Endothelial cell of umbilical vein (primary cell): ENCODE results near the gene GTSE1. TPM values are rescaled to one million over a fixed set of nuclear protein-coding genes. Genes with fewer than 3 reads are reported as not detected.

Source experiments
- BruUV-seq: library from RNA; stranded (reverse); fragments of 400-500 nt; replicated peaks from 2 replicates; lab custom pipeline; 2021; lab: Mats Ljungman, UMichigan
- CTCF ChIA-PET: fragments of 300-600, 350-600 bp; sonication (Branson Sonifier 250); formaldehyde crosslinking; loops from one replicate; lab custom pipeline; 2021; ENCODE audit warnings: antibody characterized with exemption, inconsistent platforms; lab: Charles Lee
- POLR2A ChIA-PET: fragments of 300-600, 350-600 bp; sonication (Branson Sonifier 250); formaldehyde crosslinking; loops from one replicate; lab custom pipeline; 2021; ENCODE audit warnings: antibody characterized with exemption, inconsistent platforms; lab: Charles Lee
- DNase-seq: peaks from one replicate; pipeline ENCODE4 v3.0.0-alpha.2; 2011; ENCODE audit warnings: low read depth, low spot score
- FAIRE-seq: peaks from 2 replicates; lab custom pipeline; 2011; peaks lifted over from hg19 to GRCh38; lab: Jason Lieb, UNC
- H2AFZ ChIP-seq: 2 replicates; pipeline ENCODE4 v1.6.0; 2012; ENCODE audit warnings: low read depth, low read length, control low read depth, inconsistent platforms
- H3K27ac ChIP-seq: 2 replicates; pipeline ENCODE4 v1.5.1; 2011; ENCODE audit warnings: low read depth, mild to moderate bottlenecking, control low read depth, low read length, moderate library complexity; ENCODE audit not compliant: insufficient read depth
- H3K27me3 ChIP-seq, 2 experiments: 2 replicates each; pipeline versions ENCODE4 v1.6.0 to v1.6.1; 2011; ENCODE audit warnings: low read length in 2 of 2, mixed read lengths in 1 of 2; ENCODE audit not compliant: control insufficient read depth in 2 of 2, insufficient read depth in 2 of 2
- H3K36me3 ChIP-seq, 2 experiments: 2 replicates in 1 of 2; 3 replicates in 1 of 2; pipeline ENCODE4 v1.5.1; 2011; ENCODE audit warnings: low read length in 2 of 2, mild to moderate bottlenecking in 1 of 2, moderate library complexity in 1 of 2; ENCODE audit not compliant: control insufficient read depth in 2 of 2, insufficient read depth in 2 of 2; ENCODE audit errors: extremely low read depth in 1 of 2
- H3K4me1 ChIP-seq: 3 replicates; pipeline ENCODE4 v1.5.1; 2011; ENCODE audit warnings: mild to moderate bottlenecking, low read length; ENCODE audit not compliant: control insufficient read depth, insufficient read depth; ENCODE audit errors: extremely low read depth
- H3K4me2 ChIP-seq: 2 replicates; pipeline ENCODE4 v1.6.1; 2011; ENCODE audit warnings: low read length, control low read depth, mixed read lengths; ENCODE audit not compliant: insufficient read depth
- H3K4me3 ChIP-seq, 3 experiments: fragments of 200-600 bp in 1 of 3; sonication (generic), shearing (Covaris generic) in 1 of 3; replicated peaks in 1 of 3; 2 replicates each; pipeline ENCODE4 v1.5.1; 2011 to 2016; ENCODE audit warnings: control low read depth in 3 of 3, low read length in 3 of 3, mild to moderate bottlenecking in 2 of 3, inconsistent platforms in 1 of 3, low read depth in 1 of 3, moderate library complexity in 1 of 3; ENCODE audit not compliant: insufficient read depth in 1 of 3
- H3K79me2 ChIP-seq: 2 replicates; pipeline ENCODE4 v1.6.0; 2012; ENCODE audit warnings: low read length, inconsistent platforms; ENCODE audit not compliant: control insufficient read depth, insufficient read depth
- H3K9ac ChIP-seq: replicated peaks from 2 replicates; pipeline ENCODE3; 2011; ENCODE audit warnings: low read length, control low read depth; ENCODE audit not compliant: insufficient read depth; ENCODE audit errors: extremely low read depth
- H3K9me1 ChIP-seq: replicated peaks from 3 replicates; pipeline ENCODE4 v1.6.0; 2011; ENCODE audit warnings: mild to moderate bottlenecking, low read length; ENCODE audit not compliant: control insufficient read depth, insufficient read depth; ENCODE audit errors: extremely low read depth
- H3K9me3 ChIP-seq: replicated peaks from 2 replicates; pipeline ENCODE4 v1.5.1; 2012; ENCODE audit warnings: low read length, inconsistent platforms; ENCODE audit not compliant: control insufficient read depth, insufficient read depth
- H4K20me1 ChIP-seq: replicated peaks from 2 replicates; pipeline ENCODE3; 2011; ENCODE audit warnings: mild to moderate bottlenecking, low read length; ENCODE audit not compliant: control insufficient read depth, insufficient read depth; ENCODE audit errors: extremely low read depth
- EZH2 ChIP-seq: IDR thresholded peaks from 2 replicates; pipeline ENCODE4 v1.6.1; 2012; ENCODE audit warnings: borderline replicate concordance, low read depth, mild to moderate bottlenecking, moderate library complexity, low read length, inconsistent platforms; ENCODE audit not compliant: severe bottlenecking
- FOS ChIP-seq: IDR thresholded peaks from 2 replicates; pipeline ENCODE4 v1.6.1; 2011; ENCODE audit warnings: mild to moderate bottlenecking, low read length, moderate library complexity, borderline replicate concordance; ENCODE audit not compliant: insufficient read depth
- GATA2 ChIP-seq: IDR thresholded peaks from 2 replicates; pipeline ENCODE4 v1.7.0; 2011; ENCODE audit warnings: low read depth, mild to moderate bottlenecking, moderate library complexity, mixed read lengths, low read length; ENCODE audit not compliant: insufficient read length, insufficient read depth
- JUN ChIP-seq: IDR thresholded peaks from 2 replicates; pipeline ENCODE4 v1.6.1; 2011; ENCODE audit warnings: borderline replicate concordance, low read depth; ENCODE audit not compliant: insufficient read length, insufficient read depth
- MYC ChIP-seq: IDR thresholded peaks from one replicate; pipeline ENCODE4 v1.6.1; 2011; ENCODE audit warnings: mild to moderate bottlenecking, low read depth, low read length
- POLR2A ChIP-seq: IDR thresholded peaks from 2 replicates; pipeline ENCODE4 v1.6.1; 2012; ENCODE audit warnings: low read depth, mild to moderate bottlenecking, control low read depth, low read length
- POLR2AphosphoS5 ChIP-seq: IDR thresholded peaks from 2 replicates; pipeline ENCODE4 v1.6.1; 2012; ENCODE audit warnings: low read depth, mild to moderate bottlenecking, control low read depth, low read length, moderate library complexity; ENCODE audit not compliant: insufficient read depth
- dilution Hi-C: fragments of 300-500 bp; cut with MboI; formaldehyde crosslinking; loops from one replicate; pipeline ENCODE4 v1.15.0; 2019; ENCODE audit warnings: low sequenced_read_pairs; ENCODE audit not compliant: extremely low pct_ligation_motif_present
- intact Hi-C: fragments of 100-400 bp; cut with micrococcal nuclease; formaldehyde crosslinking; loops from one replicate; pipeline ENCODE4 v1.10.0; 2022
- polyA plus RNA-seq, 4 experiments: library from polyadenylated mRNA; depleted of rRNA in 3 of 4; stranded (reverse) in 3 of 4; unstranded in 1 of 4; fragments of >200 nt; gene quantifications; 2 replicates each; pipeline versions ENCODE4 v1.2.1 to v1.2.3, GENCODE V29; 2011 to 2012; ENCODE audit warnings: missing spikeins in 1 of 4
- total RNA-seq: library from RNA; stranded (reverse); gene quantifications from 2 replicates; pipeline ENCODE4 v1.2.3, GENCODE V29; 2021
- TF ChIP-seq, protein P1 (sequence below): IDR thresholded peaks from 2 replicates; pipeline ENCODE4 v1.6.1; 2011; ENCODE audit not compliant: insufficient read depth, insufficient read length
- TF ChIP-seq, protein P2 (sequence below), 2 donors: IDR thresholded peaks; 1 replicate in 1 of 2; 2 replicates in 1 of 2; pipeline ENCODE4 v1.5.1; 2011; ENCODE audit warnings: low read length in 2 of 2, mild to moderate bottlenecking in 2 of 2, moderate library complexity in 2 of 2, control low read depth in 1 of 2, inconsistent platforms in 1 of 2, low read depth in 1 of 2; ENCODE audit not compliant: insufficient read depth in 1 of 2; ENCODE audit errors: extremely low read depth in 1 of 2

Gene GTSE1
- total and polyA plus RNA-seq, 2 donors (not counting 3 experiments of a cell fraction or from before 2014, with no cell fraction given): 25.9 to 57.2 TPM

DNA sequence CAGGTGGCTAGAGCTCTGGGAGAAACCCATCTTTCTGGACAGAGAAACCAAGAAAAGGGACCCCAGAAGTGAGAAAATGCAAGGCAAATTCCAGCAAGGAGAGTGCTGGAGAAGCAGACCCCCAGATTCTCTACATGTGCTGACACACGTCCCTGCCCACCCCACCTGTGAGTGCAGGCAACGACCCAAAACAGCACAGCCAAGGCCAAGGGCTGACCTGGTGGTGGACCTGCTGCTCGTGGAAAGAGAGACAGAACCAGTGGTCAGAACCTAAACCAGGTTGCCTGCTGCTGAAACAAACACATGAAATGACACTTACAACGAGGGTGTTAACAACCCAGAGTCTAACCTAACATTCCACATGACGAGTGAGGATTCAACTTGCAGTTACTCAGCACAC, 63.4 kb downstream of the GTSE1 start:
- FAIRE-seq (no peak), DNase-seq (no peak)
- dilution Hi-C loops (no loop called here), intact Hi-C loops (no loop called here)
- H3K9me1 ChIP-seq: no peaks in the 10 kb centered on the region
- H2AFZ ChIP-seq: no peak overlapping the region
- no TSS peak for BruUV-seq
- H3K9ac ChIP-seq: no peak overlapping the region
- no peaks in the 10 kb centered on the region for H3K9me3 ChIP-seq
- H3K4me3 ChIP-seq: no peak overlapping the region
- no peaks in the 10 kb centered on the region for H3K27me3 ChIP-seq
- H3K27ac ChIP-seq: no peak overlapping the region
- no peak overlapping the region for H3K4me2 ChIP-seq
- ChIA-PET CTCF (no interaction called here), POLR2A (no interaction called here)
- H3K4me1 ChIP-seq: no peaks in the 10 kb centered on the region
- peaks cover 3 to 6% of the 10 kb centered on the region in 2 experiments for H3K36me3 ChIP-seq
- H3K79me2 ChIP-seq: no peaks in the 10 kb centered on the region
- TF ChIP-seq EZH2 (no peak), GATA2 (no peak)
- H4K20me1 ChIP-seq: no peaks in the 10 kb centered on the region

DNA sequence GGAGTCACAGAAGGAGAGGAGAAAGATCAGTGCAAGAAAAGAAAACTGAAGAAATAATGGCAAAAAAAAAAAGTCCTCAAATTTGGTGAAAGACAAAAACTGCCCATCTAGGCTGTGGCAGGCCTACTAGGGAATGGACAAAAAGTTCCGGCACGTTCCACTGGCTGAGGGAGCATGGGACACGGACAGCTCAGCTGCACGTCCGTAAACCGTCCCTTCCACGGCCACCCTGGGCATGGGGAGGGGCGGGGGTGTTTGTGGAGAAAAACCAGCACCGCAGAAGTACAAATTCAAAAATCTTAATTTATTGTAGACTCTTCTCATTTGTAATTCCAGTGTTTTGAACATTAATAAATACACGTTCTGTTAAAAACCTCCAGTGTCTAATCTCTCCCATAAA, 64.2 kb downstream of the GTSE1 start:
- H3K79me2 ChIP-seq: no peaks in the 10 kb centered on the region
- no peaks in the 10 kb centered on the region for H3K9me3 ChIP-seq
- no peak overlapping the region for H3K27ac ChIP-seq
- H3K4me2 ChIP-seq: no peak overlapping the region
- H3K4me3 ChIP-seq: no peak overlapping the region
- dilution Hi-C loops: no loop called here
- POLR2A ChIA-PET: no interaction called here
- H4K20me1 ChIP-seq: no peaks in the 10 kb centered on the region
- H3K36me3 ChIP-seq: peaks cover 0 to 4% of the 10 kb centered on the region in 2 experiments
- no peak for TF ChIP-seq EZH2
- no peak for TF ChIP-seq POLR2AphosphoS5
- TF ChIP-seq JUN: no peak
- TF ChIP-seq FOS: no peak
- TF ChIP-seq, protein P1, sequence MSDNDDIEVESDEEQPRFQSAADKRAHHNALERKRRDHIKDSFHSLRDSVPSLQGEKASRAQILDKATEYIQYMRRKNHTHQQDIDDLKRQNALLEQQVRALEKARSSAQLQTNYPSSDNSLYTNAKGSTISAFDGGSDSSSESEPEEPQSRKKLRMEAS: no peak
- TF ChIP-seq GATA2: no peak
- TF ChIP-seq MYC: no peak
- TF ChIP-seq, protein P2, sequence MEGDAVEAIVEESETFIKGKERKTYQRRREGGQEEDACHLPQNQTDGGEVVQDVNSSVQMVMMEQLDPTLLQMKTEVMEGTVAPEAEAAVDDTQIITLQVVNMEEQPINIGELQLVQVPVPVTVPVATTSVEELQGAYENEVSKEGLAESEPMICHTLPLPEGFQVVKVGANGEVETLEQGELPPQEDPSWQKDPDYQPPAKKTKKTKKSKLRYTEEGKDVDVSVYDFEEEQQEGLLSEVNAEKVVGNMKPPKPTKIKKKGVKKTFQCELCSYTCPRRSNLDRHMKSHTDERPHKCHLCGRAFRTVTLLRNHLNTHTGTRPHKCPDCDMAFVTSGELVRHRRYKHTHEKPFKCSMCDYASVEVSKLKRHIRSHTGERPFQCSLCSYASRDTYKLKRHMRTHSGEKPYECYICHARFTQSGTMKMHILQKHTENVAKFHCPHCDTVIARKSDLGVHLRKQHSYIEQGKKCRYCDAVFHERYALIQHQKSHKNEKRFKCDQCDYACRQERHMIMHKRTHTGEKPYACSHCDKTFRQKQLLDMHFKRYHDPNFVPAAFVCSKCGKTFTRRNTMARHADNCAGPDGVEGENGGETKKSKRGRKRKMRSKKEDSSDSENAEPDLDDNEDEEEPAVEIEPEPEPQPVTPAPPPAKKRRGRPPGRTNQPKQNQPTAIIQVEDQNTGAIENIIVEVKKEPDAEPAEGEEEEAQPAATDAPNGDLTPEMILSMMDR (IDR thresholded peaks at IDR 0.05; ENCODE audit: extremely low read depth in 1 of 2, insufficient read depth in 1 of 2, low read depth in 1 of 2, low read length in 2 of 2): no peak
- no peak for TF ChIP-seq POLR2A
- DNase-seq: no peak
- BruUV-seq: no TSS peak
- peak; percentile 24 for FAIRE-seq
- intact Hi-C loops: no loop called here
- H2AFZ ChIP-seq: no peak overlapping the region
- H3K27me3 ChIP-seq: no peaks in the 10 kb centered on the region
- CTCF ChIA-PET: no interaction called here
- no peaks in the 10 kb centered on the region for H3K4me1 ChIP-seq
- no peaks in the 10 kb centered on the region for H3K9me1 ChIP-seq
- no peak overlapping the region for H3K9ac ChIP-seq
